SK-N-SH (cell line): ENCODE results near the gene SNURF.

ENCODE experiments used
- CHD2 ChIP-seq: fragments of 150-350 bp; IDR thresholded peaks from 2 replicates; pipeline ENCODE4 v1.6.1; 2018; ENCODE audit warnings: low read length; ENCODE audit not compliant: partially characterized antibody
- ELF1 ChIP-seq: IDR thresholded peaks from 2 replicates; pipeline ENCODE4 v1.4.0; 2012
- FOSL2 ChIP-seq: IDR thresholded peaks from 2 replicates; pipeline ENCODE4 v1.4.0; 2012; ENCODE audit warnings: low read depth, mild to moderate bottlenecking, moderate library complexity, borderline replicate concordance
- FOXJ3 ChIP-seq: sonication (generic); formaldehyde crosslinking; IDR thresholded peaks from 2 replicates; pipeline ENCODE4 v1.5.1; 2020; ENCODE audit warnings: mild to moderate bottlenecking, missing genetic modification reagents
- RAD21 ChIP-seq: IDR thresholded peaks from 2 replicates; pipeline ENCODE4 v1.6.1; 2012; ENCODE audit warnings: mild to moderate bottlenecking, low read length
- TAF1 ChIP-seq: IDR thresholded peaks from 2 replicates; pipeline ENCODE4 v1.6.1; 2012; ENCODE audit warnings: low read depth, mild to moderate bottlenecking, low read length, moderate library complexity, borderline replicate concordance
- TCF12 ChIP-seq: IDR thresholded peaks from 2 replicates; pipeline ENCODE4 v1.4.0; 2012
- YY1 ChIP-seq: IDR thresholded peaks from 2 replicates; pipeline ENCODE4 v1.4.0; 2012; ENCODE audit warnings: low read depth, mild to moderate bottlenecking
- TF ChIP-seq, protein P1 (sequence below): fragments of 200-600 bp; sonication (generic); IDR thresholded peaks from 2 replicates; pipeline ENCODE4 v1.6.1; 2017; ENCODE audit warnings: antibody characterized with exemption, mild to moderate bottlenecking, moderate library complexity
- TF ChIP-seq, protein P2 (sequence below): IDR thresholded peaks from 2 replicates; pipeline ENCODE4; 2012
- TF ChIP-seq, protein P3 (sequence below): IDR thresholded peaks from 2 replicates; pipeline ENCODE4 v1.4.0; 2012; ENCODE audit warnings: low read depth

GRCh38 chr15:24977686-24978085 lies 22.9 kb downstream of the SNURF start:
- TF ChIP-seq, protein P1, sequence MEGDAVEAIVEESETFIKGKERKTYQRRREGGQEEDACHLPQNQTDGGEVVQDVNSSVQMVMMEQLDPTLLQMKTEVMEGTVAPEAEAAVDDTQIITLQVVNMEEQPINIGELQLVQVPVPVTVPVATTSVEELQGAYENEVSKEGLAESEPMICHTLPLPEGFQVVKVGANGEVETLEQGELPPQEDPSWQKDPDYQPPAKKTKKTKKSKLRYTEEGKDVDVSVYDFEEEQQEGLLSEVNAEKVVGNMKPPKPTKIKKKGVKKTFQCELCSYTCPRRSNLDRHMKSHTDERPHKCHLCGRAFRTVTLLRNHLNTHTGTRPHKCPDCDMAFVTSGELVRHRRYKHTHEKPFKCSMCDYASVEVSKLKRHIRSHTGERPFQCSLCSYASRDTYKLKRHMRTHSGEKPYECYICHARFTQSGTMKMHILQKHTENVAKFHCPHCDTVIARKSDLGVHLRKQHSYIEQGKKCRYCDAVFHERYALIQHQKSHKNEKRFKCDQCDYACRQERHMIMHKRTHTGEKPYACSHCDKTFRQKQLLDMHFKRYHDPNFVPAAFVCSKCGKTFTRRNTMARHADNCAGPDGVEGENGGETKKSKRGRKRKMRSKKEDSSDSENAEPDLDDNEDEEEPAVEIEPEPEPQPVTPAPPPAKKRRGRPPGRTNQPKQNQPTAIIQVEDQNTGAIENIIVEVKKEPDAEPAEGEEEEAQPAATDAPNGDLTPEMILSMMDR = no peak
- TF ChIP-seq YY1 (no peak), TAF1 (no peak), TCF12 (no peak), CHD2 (no peak), FOSL2 (no peak), ELF1 (no peak), FOXJ3 (CRISPR knock-in tag) (no peak), RAD21 (no peak)
- TF ChIP-seq, protein P2, sequence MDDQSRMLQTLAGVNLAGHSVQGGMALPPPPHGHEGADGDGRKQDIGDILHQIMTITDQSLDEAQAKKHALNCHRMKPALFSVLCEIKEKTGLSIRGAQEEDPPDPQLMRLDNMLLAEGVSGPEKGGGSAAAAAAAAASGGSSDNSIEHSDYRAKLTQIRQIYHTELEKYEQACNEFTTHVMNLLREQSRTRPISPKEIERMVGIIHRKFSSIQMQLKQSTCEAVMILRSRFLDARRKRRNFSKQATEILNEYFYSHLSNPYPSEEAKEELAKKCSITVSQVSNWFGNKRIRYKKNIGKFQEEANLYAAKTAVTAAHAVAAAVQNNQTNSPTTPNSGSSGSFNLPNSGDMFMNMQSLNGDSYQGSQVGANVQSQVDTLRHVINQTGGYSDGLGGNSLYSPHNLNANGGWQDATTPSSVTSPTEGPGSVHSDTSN = no peak
- TF ChIP-seq, protein P3, sequence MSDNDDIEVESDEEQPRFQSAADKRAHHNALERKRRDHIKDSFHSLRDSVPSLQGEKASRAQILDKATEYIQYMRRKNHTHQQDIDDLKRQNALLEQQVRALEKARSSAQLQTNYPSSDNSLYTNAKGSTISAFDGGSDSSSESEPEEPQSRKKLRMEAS = no peak
